HG02884 (cell line): Measurements from ENCODE around the gene TMED8.
"Not testable (repeated sequence)": the region's sequence is repeated elsewhere in the genome, so short reads cannot be mapped to it uniquely, and the experiment has no call there.

Source experiments
- ATAC-seq: cut with Tn5 transposase; IDR thresholded peaks from one replicate; pipeline ENCODE4 v1.9.1; 2021; ENCODE audit warnings: mild to moderate bottlenecking, moderate library complexity; ENCODE audit not compliant: unreplicated experiment

Gene TMED8

DNA sequence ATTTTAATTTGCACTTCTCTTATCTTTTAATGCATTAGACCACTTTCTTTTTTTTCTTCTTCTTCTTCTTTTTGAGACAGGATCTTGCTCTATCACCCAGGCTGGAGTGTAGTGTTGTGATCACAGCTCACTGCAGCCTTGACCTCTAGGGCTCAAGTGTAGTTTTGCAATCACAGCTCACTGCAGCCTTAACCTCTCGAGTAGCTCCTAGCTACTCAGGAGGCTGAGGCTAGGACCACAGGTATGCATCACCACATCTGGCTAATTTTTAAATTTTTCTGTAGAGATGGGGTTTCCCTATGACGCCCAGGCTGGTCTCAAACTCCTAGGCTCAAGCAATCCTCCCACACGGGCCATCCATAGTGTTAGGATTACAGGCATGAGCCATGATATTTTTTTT lies 12.7 kb downstream of the TMED8 start:
- no peak for ATAC-seq

- ATAC-seq = no peak
These were observed 17.3 kb downstream of the TMED8 start for GRCh38 chr14:77359626-77360025.

DNA sequence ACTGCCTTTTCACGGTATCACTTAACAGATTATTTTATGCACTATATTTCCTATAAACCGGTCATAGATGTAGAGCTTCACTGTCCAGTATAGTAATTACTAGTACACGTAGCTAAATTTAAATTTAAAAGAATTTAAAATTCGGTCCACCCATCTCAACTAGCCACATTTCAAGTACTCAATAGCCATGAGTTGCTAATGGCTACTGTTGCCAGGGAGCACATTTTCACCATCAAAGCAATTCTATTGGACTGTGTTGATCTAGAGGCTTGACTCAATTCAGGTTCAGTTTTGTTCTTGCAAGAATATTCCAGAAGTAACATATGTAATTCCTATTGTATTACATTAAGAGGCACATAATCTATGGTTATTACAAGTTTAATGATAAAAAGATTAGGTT lies 20.0 kb downstream of the TMED8 start:
- no peak for ATAC-seq

- no peak for ATAC-seq
These were observed 21.1 kb downstream of the TMED8 start for GRCh38 chr14:77355811-77356210.

DNA sequence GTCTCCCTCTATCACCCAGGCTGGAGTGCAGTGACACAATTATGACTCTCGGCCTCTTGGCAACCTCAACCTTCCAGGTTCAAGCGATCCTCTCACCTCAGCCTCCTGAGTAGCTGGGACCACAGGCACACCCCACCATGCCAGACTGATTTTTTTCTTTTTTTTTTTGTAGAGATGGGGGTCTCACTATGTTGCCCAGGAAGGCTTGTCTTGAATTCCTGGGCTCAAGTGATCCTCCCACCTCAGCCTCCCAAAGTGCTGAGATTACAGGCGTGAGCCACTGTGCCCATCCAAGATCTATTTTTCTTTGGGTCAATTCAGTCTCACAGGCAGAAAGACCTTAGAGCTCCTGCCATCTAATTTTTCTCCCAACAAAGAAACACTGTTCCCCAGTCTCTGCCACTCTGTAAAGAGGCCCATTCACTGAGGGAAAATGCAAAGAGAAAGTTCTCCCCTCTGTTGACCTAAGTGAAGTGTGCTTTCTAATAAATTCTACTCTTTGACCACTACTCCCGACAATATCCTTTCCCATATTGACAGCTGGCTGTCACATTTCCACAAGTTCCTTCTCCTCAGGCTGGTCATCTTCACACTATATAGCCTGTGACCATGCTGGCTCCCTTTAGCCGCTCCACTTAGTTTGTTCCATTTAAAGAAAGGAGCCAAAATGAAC lies 23.3 kb downstream of the TMED8 start:
- ATAC-seq = no peak

DNA sequence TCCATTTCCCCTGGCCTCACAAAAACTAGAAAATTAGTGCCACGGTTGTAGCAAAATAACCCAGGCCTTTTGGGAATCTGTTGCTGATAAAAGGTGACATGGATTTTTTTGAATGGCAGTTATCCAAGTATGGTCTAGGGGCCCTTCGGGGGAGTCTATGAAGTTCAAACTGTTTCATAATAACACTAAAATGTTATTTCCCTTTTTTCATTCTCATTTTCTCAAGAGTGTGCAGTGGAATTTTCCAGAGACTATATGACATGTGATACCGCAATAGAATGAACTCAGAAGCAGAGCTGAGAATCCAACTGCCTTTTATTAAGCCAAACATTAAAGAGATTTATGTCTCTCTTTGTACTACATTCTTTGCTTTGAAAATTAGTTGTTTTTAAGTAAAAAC lies 29.1 kb downstream of the TMED8 start:
- ATAC-seq = no peak

DNA sequence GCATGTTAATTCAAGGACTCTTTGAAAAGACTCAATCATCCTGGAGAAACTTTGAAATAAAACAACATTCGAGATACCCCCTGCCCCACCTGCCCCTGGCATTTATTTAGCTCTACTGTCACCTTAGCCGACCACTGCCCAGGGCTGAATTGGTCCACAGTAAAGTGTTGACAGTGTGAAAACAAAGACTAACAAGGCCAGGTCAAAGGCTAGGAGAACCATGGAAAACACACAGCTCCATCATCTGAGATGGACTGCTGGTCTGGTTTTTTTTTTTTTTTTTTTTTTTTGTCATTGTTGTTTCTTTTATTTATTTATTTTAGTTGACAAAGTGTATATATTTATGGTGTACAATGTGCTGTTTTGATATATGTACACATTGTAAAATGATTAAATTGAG lies 30.4 kb downstream of the TMED8 start:
- no peak for ATAC-seq

DNA sequence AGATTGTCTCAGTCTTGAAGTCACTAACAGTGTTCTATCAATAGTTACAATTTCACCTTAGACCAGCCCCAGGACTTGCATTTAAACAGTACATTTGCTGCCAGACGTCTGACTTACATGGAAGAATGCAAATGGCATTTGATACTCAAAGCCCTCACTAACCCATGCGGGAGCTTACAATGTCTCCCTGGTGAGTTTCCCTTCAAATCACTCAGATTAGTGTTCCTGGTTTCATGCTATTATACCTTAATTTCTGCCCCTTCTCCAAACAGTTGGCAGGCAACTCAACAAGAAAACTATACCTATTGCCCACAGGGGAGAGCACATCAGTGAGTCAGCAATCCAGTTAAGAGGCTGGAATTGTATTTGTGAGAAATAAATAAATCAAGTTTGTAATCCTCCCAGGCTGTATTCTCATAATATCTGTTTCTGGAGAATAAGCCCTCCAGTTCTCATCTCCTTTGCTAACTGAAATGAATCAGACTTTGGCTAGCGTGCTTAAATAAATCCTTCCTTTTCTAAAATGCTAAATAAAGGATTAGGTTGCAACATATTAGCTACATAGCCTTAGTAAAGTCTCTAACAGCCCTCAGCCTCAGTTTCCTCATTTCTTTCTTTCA lies 32.4 kb downstream of the TMED8 start:
- ATAC-seq = no peak

DNA sequence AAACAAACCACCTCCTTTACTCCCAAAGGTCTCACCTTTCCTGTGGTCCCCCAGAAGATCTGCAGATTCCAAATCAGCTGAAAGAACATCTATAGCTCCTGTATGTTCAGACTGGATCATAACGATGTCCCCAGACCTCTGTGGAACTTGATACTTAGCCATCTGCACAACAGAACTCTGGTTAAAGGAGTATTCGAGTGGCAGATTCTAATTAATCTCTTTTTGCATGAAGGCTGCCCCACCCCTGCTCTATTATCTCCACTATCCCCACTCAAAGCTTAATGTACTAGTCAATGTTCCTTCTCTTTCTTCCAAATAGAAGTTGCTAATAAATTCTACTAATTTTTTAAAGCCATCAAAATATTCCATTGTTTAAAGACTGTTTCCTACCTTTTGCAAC lies 33.2 kb downstream of the TMED8 start:
- ATAC-seq = no peak

- no peak for ATAC-seq
These were observed 34.0 kb downstream of the TMED8 start for GRCh38 chr14:77342726-77343397.

DNA sequence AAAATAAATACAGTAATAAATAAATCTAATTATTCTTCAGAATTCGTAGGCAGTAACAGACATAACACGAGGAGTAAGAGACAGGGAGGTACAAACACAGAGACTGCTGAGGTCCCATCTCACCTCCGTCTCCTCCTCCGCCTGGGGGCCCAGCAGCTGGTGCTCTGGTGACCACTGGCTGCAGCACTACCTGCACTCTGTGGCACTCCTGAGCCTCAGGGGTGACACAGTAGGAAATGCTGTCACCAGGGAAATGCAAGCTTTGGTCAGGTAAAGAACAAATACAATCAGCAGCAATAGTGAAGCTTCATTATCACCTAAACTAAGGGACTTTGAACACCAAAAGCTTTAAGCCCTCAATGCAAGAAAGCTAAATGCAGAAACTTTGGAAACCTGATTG lies 36.5 kb downstream of the TMED8 start:
- no peak for ATAC-seq

- no peak for ATAC-seq
These were observed 37.5 kb downstream of the TMED8 start for GRCh38 chr14:77339407-77339806.

GRCh38 chr14:77338302-77338701 lies 38.6 kb downstream of the TMED8 start:
- no peak for ATAC-seq

DNA sequence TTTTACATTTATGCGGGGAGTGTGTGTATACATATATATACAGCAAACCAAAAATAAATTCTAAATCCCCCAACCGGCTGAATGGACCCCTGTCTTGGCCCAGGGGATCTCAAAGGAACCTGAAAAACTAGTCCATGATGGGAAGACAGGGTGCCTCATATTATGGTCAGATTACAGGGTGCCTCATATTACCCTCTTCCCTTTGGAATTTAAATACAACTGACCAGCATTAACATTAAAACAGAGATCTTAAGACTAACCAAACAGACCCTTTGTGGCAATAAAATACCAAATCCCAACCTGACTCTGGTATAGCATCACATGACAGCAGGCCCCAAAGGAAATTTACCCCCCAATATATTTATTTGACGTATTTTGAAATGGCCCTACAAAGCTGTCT lies 39.0 kb downstream of the TMED8 start:
- ATAC-seq = no peak

- not testable (repeated sequence) for ATAC-seq
These were observed 39.6 kb downstream of the TMED8 start for GRCh38 chr14:77337255-77337654.

DNA sequence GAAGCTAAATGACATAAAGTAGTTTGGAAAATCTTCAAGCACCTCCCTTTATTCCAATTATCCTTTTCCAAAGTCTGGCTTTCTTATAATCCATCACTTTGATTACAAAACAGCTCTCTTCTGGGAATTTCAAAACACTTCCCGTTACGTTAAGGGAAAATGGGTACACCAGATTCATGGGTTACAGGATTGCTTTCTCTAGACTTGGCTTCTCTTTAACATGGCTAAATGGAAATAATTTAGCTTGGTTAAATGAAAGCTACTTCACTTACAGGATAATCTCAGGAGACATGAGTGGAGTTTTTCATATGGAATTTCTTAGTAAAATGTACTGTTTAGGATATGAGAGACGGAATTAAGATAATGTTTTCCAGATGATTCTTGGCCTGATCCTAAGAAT lies 41.3 kb downstream of the TMED8 start:
- no peak for ATAC-seq

DNA sequence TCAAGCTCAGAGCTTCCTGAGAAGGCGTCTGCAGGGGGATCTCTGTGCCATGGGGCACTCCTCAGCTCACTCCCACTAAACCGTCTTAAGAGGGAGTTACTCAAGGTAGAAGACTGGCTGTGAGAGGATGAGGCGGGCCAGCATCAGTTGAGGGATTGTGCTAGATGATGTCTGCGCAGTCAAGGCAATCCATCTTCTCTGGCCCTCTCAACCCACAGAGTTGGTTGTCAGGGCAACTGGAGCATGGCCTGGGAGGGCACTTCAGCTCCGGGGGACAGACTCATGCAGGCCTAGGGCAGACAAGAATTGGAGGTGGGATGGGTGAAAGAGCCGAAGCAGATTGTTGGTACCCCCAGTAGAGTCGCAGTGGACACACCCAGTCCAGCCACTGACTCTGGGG lies 47.0 kb downstream of the TMED8 start:
- ATAC-seq = no peak

DNA sequence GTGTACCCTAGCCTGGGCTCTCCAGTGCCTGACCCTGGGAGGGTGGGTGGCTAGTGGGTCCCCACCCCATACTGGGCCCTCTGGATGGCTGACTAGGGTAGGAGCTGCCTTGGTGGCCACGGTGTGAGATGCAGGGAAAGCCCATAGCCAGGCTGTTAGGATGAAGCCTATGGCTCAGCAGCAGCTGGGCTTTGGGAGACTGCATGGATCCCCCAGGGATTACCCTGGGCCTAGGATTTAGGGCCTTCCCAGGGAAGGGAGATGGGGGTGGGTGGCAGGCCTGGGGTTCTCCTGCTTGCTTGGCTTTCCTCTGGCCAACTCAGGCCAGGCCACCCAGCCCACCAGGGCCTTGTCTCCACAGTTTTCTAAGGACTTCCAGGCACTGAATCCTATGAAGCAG lies 49.8 kb downstream of the TMED8 start:
- no peak for ATAC-seq

DNA sequence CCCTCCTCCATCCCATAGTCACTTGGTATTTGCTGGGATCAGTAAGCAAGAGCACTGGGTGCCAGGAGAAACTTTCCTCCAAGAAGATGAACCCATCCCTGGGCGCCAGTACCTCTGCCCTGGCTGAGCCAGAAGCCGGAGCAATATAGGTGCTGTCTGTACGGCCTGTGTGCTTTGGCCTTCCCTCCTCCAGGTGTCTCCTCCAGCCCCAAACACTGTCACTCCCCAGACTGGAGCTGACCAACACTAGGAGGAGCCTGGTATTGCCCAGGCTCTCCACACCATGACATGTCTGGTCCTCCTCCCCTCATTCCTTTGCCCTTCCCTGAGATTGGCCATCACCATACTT lies 51.2 kb downstream of the TMED8 start:
- no peak for ATAC-seq

DNA sequence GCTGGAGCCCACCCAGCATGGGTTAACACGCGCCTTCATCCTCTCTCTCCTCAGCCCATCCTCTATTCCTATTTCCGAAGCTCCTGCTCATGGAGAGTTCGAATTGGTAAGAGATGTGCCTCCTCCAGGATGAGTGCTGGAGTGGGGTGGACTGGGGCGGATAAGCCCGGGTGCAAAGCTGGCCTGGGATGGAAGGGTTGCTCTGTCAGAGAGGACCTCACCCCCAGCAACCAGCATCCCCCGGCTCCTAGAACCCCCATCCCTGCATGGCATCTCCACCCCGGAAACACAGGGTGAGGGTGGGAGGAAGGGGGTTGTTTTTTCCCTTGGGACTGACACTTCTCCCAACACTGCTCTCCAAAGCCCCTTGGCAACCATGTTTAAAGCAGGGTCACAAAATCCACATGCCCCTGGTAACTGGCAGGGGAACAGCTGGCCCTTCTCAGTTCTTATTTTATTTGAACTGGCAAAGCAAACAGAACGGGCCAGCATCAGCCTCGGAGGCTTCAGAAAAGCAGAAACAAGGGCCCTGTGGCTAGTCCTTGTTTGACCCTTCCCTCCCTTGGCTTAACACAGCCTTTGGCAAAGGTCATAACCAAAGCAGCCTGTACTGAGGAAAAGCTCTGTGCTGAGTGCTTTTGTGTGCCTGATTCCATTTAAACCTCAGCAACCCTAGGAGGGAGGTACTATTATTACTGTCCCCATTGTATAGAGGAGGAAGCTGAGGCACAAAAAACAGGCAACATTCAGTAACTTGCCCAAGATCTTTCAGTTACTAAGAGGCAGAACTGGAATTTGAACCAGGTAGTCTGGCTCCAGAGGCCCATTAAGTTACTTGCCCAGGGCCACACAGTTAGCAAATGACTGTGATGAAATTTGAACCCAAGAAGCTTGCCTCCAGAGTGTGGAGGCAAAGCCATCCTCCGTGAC lies 51.8 kb downstream of the TMED8 start:
- no peak for ATAC-seq

- ATAC-seq = no peak
These were observed 52.6 kb downstream of the TMED8 start for GRCh38 chr14:77324289-77324688.
